Globus pallidus (tissue), 1 donor: Measurements from ENCODE around the gene RAB6B.

Experiments
- DNase-seq: peaks from one replicate; pipeline ENCODE4 v3.0.0-alpha.2; 2015; ENCODE audit warnings: low spot score

Gene RAB6B

GRCh38 chr3:133856316-133856715, 39.4 kb downstream of the RAB6B start:
- DNase-seq, result no peak

GRCh38 chr3:133855772-133856171, 39.9 kb downstream of the RAB6B start:
- no peak for DNase-seq

- DNase-seq, result peak; percentile 65
Observed at GRCh38 chr3:133855002-133855370, 40.7 kb downstream of the RAB6B start.

- DNase-seq, result no peak
Observed at GRCh38 chr3:133854264-133855001, 41.2 kb downstream of the RAB6B start.

GRCh38 chr3:133853925-133854227, 41.8 kb downstream of the RAB6B start:
- no peak for DNase-seq

- no peak for DNase-seq
Observed at GRCh38 chr3:133853063-133853924, 42.4 kb downstream of the RAB6B start.

GRCh38 chr3:133851931-133852330, 43.8 kb downstream of the RAB6B start:
- no peak for DNase-seq

GRCh38 chr3:133851266-133851906, 44.3 kb downstream of the RAB6B start:
- DNase-seq, result no peak

GRCh38 chr3:133850034-133850433, 45.6 kb downstream of the RAB6B start:
- no peak for DNase-seq

- DNase-seq, result no peak
Observed at GRCh38 chr3:133849346-133849745, 46.3 kb downstream of the RAB6B start.

GRCh38 chr3:133845127-133845526, 50.6 kb downstream of the RAB6B start:
- DNase-seq, result no peak

- DNase-seq, result no peak
Observed at GRCh38 chr3:133843634-133844033, 52.0 kb downstream of the RAB6B start.

GRCh38 chr3:133842158-133842557, 53.5 kb downstream of the RAB6B start:
- no peak for DNase-seq

GRCh38 chr3:133841196-133841595, 54.5 kb downstream of the RAB6B start:
- DNase-seq, result no peak

GRCh38 chr3:133840767-133841166, 54.9 kb downstream of the RAB6B start:
- no peak for DNase-seq

- DNase-seq, result no peak
Observed at GRCh38 chr3:133840055-133840737, 55.5 kb downstream of the RAB6B start.

- DNase-seq, result no peak
Observed at GRCh38 chr3:133838916-133839800, 56.5 kb downstream of the RAB6B start.

GRCh38 chr3:133838296-133838789, 57.3 kb downstream of the RAB6B start:
- no peak for DNase-seq

GRCh38 chr3:133837487-133838295, 58.0 kb downstream of the RAB6B start:
- no peak for DNase-seq

- no peak for DNase-seq
Observed at GRCh38 chr3:133836497-133837158, 59.1 kb downstream of the RAB6B start.
